ENCODE results near the gene N4BP2.

DNA sequence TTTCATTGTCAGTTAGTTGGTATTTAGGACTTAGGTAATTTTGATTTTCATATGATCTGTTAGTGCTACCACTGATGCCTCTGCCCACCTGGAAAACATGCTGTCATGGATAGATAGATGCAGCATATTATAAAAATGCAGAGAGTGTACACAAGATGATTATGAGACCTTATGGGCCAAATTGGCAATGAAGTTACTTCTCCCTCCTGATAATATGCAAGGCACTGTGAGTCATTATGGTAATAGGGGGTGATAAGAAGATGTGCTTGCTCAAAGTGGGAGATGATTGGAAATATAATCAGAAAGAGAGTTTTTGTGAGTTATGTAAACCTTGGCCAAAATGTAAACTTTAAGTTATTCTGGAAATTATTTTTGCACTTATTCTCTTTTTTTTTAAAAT lies 83.5 kb downstream of the N4BP2 start:
- TF ChIP-seq CTCF (IDR thresholded peaks at IDR 0.05), result no peak
- TF ChIP-seq POLR2A (IDR thresholded peaks at IDR 0.05), result no peak
- TF ChIP-seq EP300 (IDR thresholded peaks at IDR 0.05), result no peak

All from suprapubic skin (tissue), 3 donors.